Activated CD4-positive, alpha-beta T cell treated with anti-CD3 and anti-CD28 coated beads, Interleukin-2, amount 50 U/mL, for 16 hours (primary cell): Measurements from ENCODE around the gene CSK.
"Not testable (repeated sequence)": the region's sequence is repeated elsewhere in the genome, so short reads cannot be mapped to it uniquely, and the experiment has no call there.

ENCODE experiments used
- DNase-seq: peaks from one replicate; pipeline ENCODE4 v3.0.0-alpha.2; 2020

CSK gene

DNA sequence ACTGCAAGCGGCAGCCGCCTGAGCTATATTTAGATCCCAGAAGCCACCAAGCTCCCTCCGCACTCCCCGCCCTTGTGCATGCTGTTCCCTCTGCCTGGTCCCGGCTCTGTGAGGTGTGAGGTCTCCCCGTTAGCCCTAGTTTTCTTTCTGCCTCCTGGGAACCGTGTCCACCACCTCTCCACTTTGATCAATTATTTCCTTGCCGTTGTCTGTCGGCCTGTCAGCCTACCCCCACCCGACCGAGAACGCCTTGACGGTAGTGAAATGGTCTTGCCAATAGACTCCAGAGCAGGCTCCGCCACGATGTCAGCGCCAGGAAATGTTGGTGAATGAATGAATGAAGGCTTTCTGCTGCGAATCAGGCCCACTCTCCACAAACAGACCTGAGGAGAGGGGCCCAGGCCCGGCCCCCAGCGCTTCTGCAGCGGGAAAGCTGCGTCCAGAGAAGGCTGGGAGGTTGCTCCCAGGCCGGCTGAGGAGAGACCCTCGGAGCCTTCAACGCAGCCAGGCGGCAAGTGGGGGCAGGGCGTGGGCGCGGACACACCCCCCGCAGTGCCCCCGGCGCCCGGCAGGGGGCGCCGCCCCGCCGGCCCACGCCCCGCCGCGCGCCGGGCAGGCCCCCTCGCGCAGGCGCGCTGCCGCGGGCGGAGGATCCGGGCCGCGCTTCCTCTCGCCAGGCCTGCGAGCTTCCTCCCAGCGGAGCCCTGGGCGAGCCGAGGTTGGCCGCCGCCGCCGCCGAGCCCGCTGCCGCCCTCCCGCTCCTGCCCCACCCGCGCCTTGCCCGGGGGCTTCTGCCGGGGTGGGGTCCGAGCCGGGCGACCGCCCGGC, at the start of gene CSK:
Gene CSK (plus strand): TSS at position 650 of the 828 bp plus-strand sequence. CDS start 16,218 bp downstream, outside the sequence.
- peak; percentile 78 for DNase-seq

DNA sequence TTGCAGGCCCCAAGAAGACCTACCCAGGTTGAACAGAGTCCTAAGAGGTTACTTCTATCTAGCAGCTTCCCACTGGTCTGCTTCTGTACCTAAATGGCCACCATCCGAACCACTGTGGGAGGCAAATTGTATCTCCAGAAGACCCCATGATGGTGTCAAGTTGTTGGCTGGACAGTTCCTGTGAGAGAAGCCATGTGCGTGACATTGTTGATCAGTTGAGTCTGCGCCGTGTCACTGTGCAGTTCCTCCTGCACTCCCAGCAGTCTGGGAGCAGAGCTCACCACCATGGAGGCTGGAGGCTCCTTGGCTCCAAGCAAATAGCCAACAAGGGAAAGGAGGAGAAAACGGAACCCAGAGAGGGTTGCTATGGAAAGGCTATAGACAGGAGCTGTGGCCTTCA, 49.0 kb upstream of the CSK start:
- DNase-seq, result no peak

DNA sequence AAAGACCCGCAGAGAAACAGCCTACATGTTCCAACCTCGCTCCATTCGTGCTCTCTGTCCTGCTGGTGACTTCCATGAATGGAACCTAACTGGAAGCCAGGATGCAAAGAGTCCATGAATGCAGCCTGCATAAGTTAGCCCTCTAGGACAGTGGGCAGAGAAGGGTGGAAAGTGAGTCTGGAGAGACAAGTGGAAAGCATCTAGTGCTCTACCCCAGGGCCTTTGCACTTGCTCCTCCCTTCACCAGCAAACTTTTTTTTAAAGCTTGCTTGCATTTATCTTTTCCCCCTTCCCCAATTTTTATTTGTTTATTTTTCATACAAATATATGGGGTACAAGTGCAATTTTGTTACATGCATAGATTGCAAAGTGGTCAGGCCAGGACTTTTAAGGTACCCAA, 48.6 kb upstream of the CSK start:
- DNase-seq, result no peak

DNA sequence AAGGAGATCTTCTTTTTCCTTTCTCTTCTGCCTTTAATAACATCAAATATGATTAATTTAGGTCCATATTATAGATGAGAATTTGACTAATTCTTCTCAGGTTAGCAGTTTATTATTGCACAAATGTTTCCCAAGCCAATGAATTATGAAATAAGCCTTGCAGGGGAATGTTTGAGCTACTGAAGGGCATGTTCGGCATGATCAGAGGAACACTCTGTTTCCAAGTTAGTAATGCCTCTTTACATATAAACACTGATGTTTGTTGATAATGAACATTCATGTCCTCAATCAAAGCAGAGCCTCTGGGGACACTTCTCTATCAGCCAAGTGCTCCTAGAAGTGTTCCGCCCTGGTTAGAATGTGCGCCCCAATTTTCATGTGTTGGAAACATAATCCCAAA, 46.6 kb upstream of the CSK start:
- DNase-seq, result no peak

DNA sequence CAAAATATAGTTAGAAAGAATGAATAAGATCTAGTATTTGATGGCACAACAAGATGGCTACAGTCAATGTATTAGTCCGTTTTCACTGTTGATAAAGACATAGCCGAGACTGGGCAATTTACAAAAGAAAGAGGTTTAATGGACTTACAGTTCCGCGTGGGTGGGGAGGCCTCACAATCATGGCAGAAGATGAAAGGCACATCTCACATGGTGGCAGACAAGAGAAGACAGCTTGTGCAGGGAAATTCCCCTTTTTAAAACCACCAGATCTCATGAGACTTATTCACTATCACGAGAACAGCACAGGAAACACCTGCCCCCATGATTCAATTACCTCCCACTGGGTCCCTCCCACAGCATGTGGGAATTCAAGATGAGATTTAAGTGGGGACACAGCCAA, 43.6 kb upstream of the CSK start:
- DNase-seq, result not testable (repeated sequence)

DNA sequence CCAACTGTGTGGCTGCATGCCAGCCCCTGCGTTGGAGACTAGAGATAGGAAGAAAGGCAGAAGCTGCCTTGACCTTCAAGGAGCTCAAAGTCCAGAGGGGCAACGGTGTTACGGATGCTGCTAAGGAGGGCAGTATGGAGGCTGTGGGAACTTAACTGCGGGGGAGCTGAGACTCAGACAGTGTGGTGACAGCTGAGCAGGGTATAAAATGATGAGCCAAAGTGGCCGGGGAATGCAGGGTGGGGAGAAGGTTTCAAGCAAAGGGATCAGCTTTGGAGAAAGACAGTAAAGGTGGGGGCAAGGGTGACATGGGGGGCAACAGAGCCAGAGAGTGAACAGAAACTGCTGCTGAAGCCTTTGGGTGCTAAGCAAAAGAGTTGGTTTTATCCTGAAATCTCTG, 39.5 kb upstream of the CSK start:
- DNase-seq, result no peak

DNA sequence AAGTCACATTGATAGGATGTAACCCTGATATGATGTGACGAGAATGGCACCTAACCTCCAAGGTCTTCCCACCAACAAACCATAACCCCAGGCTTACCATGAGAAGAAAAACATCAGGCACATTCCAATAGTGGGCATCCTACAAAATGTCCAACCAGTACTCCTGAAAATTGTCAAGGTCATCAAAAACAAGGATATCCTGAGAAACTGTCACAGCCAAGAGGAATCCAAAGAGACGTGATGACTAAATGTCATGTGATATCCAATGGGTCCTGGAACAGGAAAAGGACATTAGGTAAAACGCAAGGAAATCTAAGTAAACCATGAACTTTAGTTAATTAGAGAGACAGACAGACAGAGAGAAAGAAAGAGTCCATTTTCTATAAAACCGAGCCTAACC, 35.5 kb upstream of the CSK start:
- no peak for DNase-seq

DNA sequence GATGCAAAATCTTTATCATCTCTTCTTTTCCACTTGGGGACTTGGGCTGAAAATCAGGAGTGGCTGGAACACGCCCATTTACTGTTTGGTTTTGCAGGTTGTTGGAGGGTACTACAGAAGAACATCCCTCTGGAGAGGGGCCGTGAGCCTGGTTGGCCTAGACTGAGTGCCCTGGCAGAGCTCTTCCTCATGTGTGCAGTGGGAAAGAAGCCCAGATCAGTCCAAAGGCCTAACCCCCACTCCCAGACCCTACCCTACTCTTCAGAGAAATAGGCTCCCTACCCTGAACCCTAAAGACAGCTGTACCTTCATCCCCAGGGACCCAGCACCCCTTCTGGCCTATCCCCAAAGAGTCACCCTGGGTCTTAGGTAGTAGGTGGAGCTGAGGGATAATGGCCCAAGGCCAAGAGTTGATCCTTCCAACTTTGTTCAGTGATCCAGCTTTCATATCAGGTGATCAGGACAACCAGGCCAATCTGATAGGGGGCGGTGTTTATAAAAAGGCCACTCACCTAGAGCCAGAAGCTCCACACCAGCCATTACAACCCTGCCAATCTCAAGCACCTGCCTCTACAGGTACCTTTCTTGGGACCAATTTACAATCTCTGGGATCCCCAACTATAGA, 33.4 kb upstream of the CSK start, which contains the start of gene CYP1A2:
Gene CYP1A2 (plus strand): TSS at position 524 of the 625 bp plus-strand sequence. CDS start 894 bp downstream, outside the sequence.
- DNase-seq, result no peak

DNA sequence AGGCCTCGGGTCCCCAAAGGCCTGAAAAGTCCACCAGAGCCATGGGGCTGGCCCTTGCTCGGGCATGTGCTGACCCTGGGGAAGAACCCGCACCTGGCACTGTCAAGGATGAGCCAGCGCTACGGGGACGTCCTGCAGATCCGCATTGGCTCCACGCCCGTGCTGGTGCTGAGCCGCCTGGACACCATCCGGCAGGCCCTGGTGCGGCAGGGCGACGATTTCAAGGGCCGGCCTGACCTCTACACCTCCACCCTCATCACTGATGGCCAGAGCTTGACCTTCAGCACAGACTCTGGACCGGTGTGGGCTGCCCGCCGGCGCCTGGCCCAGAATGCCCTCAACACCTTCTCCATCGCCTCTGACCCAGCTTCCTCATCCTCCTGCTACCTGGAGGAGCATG, 32.0 kb upstream of the CSK start:
- no peak for DNase-seq

DNA sequence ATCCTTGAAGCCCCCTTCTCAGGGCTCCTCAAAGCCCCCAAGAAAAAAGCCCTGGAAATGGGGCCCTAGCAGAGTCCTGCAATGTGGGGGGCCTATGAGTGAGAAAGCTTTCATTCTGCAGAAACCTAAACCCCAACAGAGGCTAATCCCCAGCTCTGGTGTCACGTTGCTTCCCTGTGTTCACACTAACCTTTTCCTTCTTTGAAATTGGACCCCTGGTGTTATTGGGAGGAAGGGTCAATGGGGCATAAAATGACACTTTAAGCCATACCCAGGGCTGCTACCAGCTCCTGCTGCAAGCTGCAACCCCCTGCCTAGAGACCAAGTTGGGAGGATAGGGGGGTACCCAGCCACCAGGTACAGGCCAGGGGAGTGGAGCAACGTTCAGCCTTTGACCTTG, 31.1 kb upstream of the CSK start:
- DNase-seq, result no peak

DNA sequence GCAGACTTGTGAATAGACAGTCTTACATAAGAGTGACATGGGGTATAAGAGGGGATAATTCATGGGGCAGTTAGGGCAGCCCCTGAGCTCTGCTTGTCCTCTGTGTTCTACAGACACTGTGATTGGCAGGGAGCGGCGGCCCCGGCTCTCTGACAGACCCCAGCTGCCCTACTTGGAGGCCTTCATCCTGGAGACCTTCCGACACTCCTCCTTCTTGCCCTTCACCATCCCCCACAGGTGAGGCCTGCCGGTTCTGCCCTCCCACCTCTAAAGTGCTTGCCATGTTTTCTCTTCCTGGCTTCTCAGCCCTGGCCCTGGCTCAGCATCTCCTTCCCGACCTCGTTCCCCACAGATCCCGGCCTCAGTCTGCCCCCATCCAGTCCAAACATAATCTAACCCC, 29.9 kb upstream of the CSK start:
- no peak for DNase-seq

DNA sequence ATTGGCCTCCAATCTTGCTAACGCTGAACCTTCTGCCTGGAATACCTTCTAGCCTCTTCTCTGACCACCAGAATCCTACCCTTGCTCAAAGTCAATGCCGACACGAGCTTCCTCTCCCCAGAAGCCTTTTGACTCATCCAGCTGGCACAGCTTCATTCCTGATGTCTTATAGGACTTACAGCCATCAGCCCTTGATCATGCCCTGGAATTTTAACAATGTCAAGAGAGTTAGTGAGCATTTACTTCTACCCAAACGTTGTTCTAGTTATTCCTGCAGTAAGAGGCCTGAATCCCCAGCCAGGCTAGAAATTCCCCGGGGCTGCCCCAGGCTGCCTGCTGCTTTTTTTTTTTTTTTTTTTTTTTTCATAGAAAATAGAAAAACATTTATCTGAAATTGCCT, 29.3 kb upstream of the CSK start:
- no peak for DNase-seq

DNA sequence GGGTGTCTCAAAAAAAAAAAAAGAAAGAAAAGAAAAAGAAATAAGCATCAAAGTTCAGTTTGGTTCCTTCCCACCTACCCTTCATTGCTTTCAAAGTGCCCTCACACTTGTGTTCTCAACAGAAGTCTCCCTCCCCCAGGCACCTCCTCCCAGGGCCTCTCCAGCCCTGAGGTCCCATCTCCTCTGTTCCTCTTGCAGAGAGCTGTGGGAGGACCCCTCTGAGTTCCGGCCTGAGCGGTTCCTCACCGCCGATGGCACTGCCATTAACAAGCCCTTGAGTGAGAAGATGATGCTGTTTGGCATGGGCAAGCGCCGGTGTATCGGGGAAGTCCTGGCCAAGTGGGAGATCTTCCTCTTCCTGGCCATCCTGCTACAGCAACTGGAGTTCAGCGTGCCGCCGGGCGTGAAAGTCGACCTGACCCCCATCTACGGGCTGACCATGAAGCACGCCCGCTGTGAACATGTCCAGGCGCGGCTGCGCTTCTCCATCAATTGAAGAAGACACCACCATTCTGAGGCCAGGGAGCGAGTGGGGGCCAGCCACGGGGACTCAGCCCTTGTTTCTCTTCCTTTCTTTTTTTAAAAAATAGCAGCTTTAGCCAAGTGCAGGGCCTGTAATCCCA, 27.2 kb upstream of the CSK start:
- DNase-seq, result no peak

DNA sequence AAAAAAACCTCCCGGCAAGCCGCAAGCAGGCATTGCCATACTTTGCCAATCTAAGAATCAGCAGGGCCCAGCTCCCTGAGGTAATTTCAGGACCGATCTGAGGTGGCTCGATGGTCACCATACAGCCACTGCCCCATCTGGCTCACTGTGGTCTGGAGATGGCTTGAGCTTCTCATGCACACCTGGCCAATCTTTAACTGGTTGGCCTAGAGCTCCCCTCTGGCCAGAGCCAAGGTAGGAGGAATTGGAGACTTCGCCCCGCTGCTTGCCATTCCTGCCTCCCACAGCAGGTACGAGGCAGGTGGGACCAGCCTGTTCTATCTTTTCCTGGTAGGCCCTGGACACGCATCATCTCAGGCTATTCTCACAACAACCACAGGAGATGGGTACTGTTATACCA, 23.1 kb upstream of the CSK start:
- DNase-seq, result no peak

DNA sequence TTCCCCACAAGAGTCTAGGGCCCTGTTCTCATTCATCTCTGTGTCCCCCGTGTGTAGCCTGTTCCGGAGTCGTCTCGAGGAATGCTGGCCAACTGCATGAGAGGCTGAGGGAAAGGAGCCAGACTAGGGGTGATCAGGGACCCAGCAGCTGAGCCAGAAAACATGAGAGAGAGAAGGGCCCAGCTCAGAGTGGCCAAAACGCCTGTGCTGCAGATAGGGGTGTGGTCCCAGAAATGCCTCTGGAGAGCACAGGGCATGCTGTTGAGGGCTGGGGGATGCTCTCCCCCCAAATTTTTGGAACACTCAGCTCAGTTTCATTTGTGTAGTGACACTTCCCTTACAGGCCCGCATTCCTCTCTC, 19.1 kb upstream of the CSK start:
- no peak for DNase-seq

DNA sequence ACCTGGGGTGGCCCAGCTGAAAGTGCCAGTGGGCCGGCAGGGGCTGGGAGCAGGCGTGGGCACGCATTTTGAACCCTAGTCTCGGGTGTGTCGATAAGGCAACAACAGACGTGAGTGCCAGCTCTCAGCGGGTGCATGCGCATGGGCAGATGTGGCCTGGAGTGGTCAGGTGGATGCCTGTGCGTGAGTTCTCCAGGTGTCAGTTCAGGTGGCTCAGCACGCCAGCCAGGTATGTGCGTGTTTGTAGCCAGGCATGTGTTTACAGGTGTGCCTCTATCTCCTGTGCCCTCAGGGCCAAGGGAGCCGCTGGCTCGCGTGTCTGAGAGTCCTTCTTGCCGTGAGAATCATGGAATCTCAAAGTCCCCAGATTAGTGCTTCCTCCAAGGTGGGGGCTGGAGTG, 18.5 kb upstream of the CSK start:
- DNase-seq, result no peak

DNA sequence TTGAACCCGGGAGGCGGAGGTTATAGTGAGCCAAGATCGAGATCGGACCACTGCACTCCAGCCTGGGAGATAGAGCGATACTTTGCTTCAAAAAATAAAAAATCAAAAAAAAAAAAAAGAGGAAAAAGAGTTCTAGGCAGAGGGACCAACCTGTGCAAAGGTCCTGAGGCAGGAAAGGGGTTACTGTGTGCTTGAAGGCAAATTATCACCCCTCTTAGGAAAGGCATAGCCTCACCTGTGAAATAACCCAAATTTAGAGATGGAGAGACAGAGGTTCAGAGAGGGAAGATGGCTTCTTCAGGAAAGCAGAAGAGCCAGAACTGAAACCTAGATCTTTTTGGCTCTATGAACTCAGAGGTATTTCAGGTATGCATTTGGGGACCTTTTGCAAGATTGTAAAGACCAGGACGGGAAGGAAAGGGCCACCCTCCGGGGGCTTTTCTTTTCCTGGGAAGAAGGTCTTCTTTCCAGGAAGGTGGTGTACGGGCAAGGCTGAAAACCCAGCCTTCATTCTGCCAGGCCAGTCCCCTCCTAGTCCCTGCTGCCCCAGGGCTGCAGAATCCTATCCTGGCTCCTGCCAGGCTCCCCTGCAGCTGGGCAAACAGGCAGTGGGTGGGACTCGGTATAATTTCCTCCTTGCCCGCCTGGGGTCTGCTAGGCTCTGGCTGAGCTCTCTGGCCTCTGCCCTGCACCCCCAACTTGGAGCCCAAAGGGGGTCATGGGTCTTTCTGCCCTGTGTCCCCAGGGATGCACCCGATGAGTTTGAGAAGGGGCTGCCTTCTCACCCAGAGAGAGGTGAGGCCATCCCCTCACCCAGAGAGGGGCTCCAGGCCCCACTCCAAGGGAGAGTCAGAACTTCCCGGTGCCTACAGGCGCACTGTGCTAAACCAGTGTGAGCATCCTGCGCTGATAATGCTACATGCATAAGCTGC, 14.4 kb upstream of the CSK start:
- no peak for DNase-seq

DNA sequence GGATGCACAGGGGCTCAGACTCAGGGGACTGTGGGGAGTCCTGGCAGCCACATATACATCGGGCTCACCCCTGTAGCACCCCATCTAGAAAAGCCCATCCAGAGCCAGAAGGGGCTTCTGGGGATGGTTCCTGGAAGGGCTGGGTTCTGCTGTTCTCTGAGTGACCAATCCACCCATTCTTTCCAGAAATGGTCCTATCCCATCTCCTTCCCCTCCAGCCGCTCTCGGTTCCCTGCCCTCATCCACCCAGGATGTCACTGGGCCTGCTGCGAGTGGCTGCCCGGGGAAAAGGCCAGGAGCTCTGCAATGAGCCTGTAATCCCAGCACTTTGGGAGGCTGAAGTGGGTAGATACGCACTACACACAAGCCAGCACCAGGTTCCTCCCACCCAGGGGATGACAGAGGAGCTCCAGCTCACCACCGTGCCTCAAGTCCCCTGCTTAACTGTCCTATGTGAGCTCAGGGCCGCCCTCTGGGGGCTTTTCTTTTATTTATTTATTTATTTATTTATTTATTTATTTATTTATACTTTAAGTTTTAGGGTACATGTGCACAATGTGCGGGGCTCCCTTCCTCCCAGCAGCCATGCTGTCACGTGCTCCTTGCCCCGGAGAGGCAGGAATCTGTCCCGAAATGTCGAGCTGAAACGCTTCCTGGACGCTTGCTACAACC, 13.6 kb upstream of the CSK start:
- no peak for DNase-seq

DNA sequence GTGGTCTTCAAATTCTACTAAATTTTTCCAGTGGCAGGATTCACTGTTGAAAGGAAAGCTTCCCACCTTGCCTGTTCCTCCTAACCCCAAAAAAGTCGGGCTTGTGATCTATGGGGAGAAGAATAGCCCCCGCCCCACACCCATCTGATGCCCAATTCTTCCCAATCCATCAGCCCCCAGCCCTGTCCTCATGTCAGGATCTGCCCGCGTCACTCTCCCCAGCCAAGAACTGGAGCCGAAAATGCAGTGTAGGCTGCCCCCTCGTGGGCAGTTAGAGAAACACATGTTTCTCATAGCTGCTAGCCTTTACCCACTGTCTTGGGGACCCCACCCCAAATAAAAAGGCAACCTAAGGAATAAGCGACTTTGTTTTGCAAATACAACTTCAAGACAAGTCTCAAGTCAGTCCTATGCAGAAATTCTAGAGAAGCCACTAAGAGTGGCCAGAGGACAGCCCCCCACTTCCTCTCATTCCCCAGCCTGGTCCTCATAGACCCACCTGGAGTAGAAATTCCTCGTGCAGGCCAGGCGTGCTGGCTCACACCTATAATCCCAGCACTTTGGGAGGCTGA, 13.0 kb upstream of the CSK start:
- peak; percentile 71 for DNase-seq

DNA sequence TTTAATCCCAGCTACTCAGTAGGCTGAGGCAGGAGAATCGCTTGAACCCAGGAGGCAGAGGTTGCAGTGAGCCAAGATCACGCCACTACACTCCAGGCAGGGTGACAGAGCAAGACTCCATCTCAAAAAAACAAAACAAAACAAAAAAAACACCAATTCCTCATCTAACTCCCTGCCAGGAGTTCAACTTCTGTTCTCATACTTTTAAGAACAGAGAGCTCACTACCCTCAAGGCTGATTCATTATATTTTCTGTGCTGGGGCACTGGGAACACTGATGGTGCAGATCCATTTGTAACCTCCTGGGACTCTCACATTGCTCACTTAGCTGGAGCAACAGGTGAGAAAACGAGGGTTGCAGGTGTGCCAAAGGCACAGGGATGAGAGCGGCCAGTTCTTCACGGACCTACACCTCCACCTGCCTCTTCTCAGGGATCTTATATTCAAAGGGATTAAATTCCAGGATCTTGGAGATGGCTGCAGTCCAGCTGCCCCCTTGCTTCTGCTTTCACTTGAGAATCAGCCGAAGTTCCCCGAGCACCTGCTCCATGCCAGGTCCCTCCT, 12.3 kb upstream of the CSK start:
- no peak for DNase-seq

DNA sequence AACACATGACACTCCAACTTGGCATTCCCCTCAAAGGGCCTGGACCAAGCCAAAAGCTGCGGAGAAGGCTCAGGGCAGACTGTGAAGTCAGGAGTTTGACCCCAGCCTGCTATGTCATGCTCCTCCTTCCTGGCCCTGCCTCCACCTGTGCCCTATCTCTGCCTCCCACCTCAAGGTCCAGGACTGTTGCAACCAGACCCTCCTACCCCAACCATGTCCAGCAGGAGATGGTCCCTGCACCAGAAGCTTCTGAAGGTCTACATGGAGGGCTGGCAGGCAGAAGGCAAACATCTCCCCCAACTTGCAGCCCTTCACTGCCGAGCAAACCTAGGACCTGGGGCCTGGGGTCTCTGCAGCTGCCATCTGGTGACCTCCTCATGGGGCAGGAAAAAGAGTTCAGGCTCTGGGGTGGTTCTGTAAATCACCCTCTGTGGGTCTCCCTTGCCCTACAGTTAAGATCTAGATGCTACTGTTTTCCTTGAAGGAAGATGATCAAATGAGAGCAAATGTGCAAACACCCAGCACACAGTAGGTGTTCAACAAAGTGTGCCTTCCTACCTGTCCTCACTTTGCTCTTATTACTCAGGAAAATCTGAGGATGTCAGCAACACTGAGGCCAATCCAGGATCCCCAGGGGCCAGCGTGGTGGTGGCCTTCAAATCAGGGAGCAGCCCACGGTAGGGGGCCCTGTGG, 11.5 kb upstream of the CSK start:
- DNase-seq, result no peak
